H9 (cell line): Measurements from ENCODE around the gene ATG7. TPM values are rescaled to one million over a fixed set of nuclear protein-coding genes. Genes with fewer than 3 reads are reported as not detected.

Experiments
- DNase-seq: peaks from one replicate; pipeline ENCODE4 v3.0.0-alpha.2; 2017
- H2AFZ ChIP-seq: one replicate; pipeline ENCODE4 v1.6.1; 2013; ENCODE audit warnings: mild to moderate bottlenecking, low read length, control low read depth, moderate library complexity
- H2AK5ac ChIP-seq: 2 replicates; pipeline ENCODE4 v1.6.1; 2013; ENCODE audit warnings: low read length, control low read depth, mixed read lengths; ENCODE audit not compliant: insufficient read length
- H2BK120ac ChIP-seq: one replicate; pipeline ENCODE4 v1.6.1; 2013; ENCODE audit warnings: low read depth, mild to moderate bottlenecking, low read length, control low read depth, inconsistent platforms; ENCODE audit not compliant: poor library complexity, severe bottlenecking
- H2BK12ac ChIP-seq: 2 replicates; pipeline ENCODE4 v1.6.1; 2013; ENCODE audit warnings: low read length, control low read depth, mixed read lengths, low read depth; ENCODE audit not compliant: insufficient read length
- H2BK15ac ChIP-seq: 2 replicates; pipeline ENCODE4 v1.6.1; 2013; ENCODE audit warnings: low read depth, low read length, control low read depth
- H2BK20ac ChIP-seq: one replicate; pipeline ENCODE4 v1.6.1; 2013; ENCODE audit warnings: low read depth, mild to moderate bottlenecking, low read length, control low read depth, inconsistent platforms; ENCODE audit not compliant: poor library complexity, severe bottlenecking
- H2BK5ac ChIP-seq: 2 replicates; pipeline ENCODE4 v1.6.1; 2013; ENCODE audit warnings: low read length, control low read depth, mixed read lengths; ENCODE audit not compliant: insufficient read length
- H3K14ac ChIP-seq: 2 replicates; pipeline ENCODE4 v1.6.1; 2013; ENCODE audit warnings: low read length, control low read depth; ENCODE audit not compliant: insufficient read depth
- H3K18ac ChIP-seq: 2 replicates; pipeline ENCODE4 v1.6.1; 2013; ENCODE audit warnings: low read depth, mild to moderate bottlenecking, mixed read lengths, low read length, control low read depth; ENCODE audit not compliant: insufficient read length
- H3K23ac ChIP-seq: 2 replicates; pipeline ENCODE4 v1.6.1; 2013; ENCODE audit warnings: low read length, control low read depth, mixed read lengths, low read depth; ENCODE audit not compliant: insufficient read length
- H3K23me2 ChIP-seq: 2 replicates; pipeline ENCODE4 v1.6.1; 2013; ENCODE audit warnings: low read depth, mild to moderate bottlenecking, mixed read lengths, low read length, control low read depth; ENCODE audit not compliant: insufficient read length, poor library complexity, severe bottlenecking
- H3K27ac ChIP-seq: 2 replicates; pipeline ENCODE4 v1.5.1; 2013; ENCODE audit warnings: low read length, control low read depth, mixed read lengths, low read depth; ENCODE audit not compliant: insufficient read length
- H3K27me3 ChIP-seq: 2 replicates; pipeline ENCODE4 v1.6.1; 2013; ENCODE audit warnings: low read length, control low read depth, inconsistent platforms; ENCODE audit not compliant: insufficient read depth
- H3K4ac ChIP-seq: 2 replicates; pipeline ENCODE4 v1.6.1; 2013; ENCODE audit warnings: low read depth, mild to moderate bottlenecking, control low read depth, inconsistent platforms, low read length, moderate library complexity
- H3K4me1 ChIP-seq: 2 replicates; pipeline ENCODE4 v1.6.1; 2013; ENCODE audit warnings: low read length, control low read depth, inconsistent platforms; ENCODE audit not compliant: insufficient read depth
- H3K4me2 ChIP-seq: 2 replicates; pipeline ENCODE4 v1.6.1; 2013; ENCODE audit warnings: low read length, control low read depth, mixed read lengths; ENCODE audit not compliant: insufficient read length, insufficient read depth
- H3K56ac ChIP-seq: 2 replicates; pipeline ENCODE4 v1.6.1; 2013; ENCODE audit warnings: low read depth, mild to moderate bottlenecking, mixed read lengths, low read length, control low read depth; ENCODE audit not compliant: insufficient read length
- H3K79me1 ChIP-seq: 2 replicates; pipeline ENCODE4 v1.6.1; 2013; ENCODE audit warnings: low read depth, mild to moderate bottlenecking, moderate library complexity, low read length, control low read depth, inconsistent platforms; ENCODE audit not compliant: insufficient read depth, poor library complexity, severe bottlenecking
- H3K79me2 ChIP-seq: 2 replicates; pipeline ENCODE4 v1.6.1; 2013; ENCODE audit warnings: low read length, control low read depth, inconsistent platforms; ENCODE audit not compliant: insufficient read depth
- H3K9ac ChIP-seq: 2 replicates; pipeline ENCODE4 v1.6.1; 2013; ENCODE audit warnings: low read length, control low read depth, mixed read lengths; ENCODE audit not compliant: insufficient read length; ENCODE audit errors: extremely low read depth
- H3K9me3 ChIP-seq: one replicate; pipeline ENCODE4 v1.6.1; 2013; ENCODE audit warnings: low read depth, low read length, inconsistent platforms; ENCODE audit not compliant: control insufficient read depth
- H3T11ph ChIP-seq: one replicate; pipeline ENCODE4 v1.6.1; 2013; ENCODE audit warnings: mild to moderate bottlenecking, low read length, control low read depth, inconsistent platforms
- H4K20me1 ChIP-seq: one replicate; pipeline ENCODE4 v1.6.1; 2013; ENCODE audit not compliant: control insufficient read depth, insufficient read length, insufficient read depth
- H4K5ac ChIP-seq: 2 replicates; pipeline ENCODE4 v1.6.1; 2013; ENCODE audit warnings: low read depth, mild to moderate bottlenecking, mixed read lengths, low read length, control low read depth; ENCODE audit not compliant: insufficient read length
- H4K8ac ChIP-seq: replicated peaks from 2 replicates; pipeline ENCODE4 v1.6.1; 2013; ENCODE audit warnings: low read length, control low read depth, mixed read lengths, low read depth; ENCODE audit not compliant: insufficient read length
- H4K91ac ChIP-seq: 2 replicates; pipeline ENCODE4 v1.6.1; 2013; ENCODE audit warnings: low read depth, mild to moderate bottlenecking, moderate library complexity, mixed read lengths, low read length, control low read depth; ENCODE audit not compliant: insufficient read length
- H3K27ac Mint-ChIP-seq, 3 experiments: 2 replicates in 2 of 3; 3 replicates in 1 of 3; pipeline ENCODE4 v1.8.0; 2020 to 2021; ENCODE audit warnings: mixed read lengths in 3 of 3, mild to moderate bottlenecking in 1 of 3, moderate library complexity in 1 of 3
- H3K27me3 Mint-ChIP-seq: 2 replicates; pipeline ENCODE4 v1.8.0; 2021; ENCODE audit warnings: low read depth, mild to moderate bottlenecking, moderate library complexity, mixed read lengths
- H3K36me3 Mint-ChIP-seq, 3 experiments: 2 replicates in 2 of 3; 3 replicates in 1 of 3; pipeline ENCODE4 v1.8.0; 2020 to 2021; ENCODE audit warnings: low read depth in 3 of 3, mixed read lengths in 3 of 3; ENCODE audit not compliant: insufficient read depth in 1 of 3
- H3K4me1 Mint-ChIP-seq, 2 experiments: 2 replicates each; pipeline ENCODE4 v1.8.0; 2020; ENCODE audit warnings: mixed read lengths in 2 of 2
- H3K4me3 Mint-ChIP-seq, 2 experiments: 2 replicates in 1 of 2; 3 replicates in 1 of 2; pipeline ENCODE4 v1.8.0; 2020 to 2021; ENCODE audit warnings: mild to moderate bottlenecking in 2 of 2, mixed read lengths in 2 of 2, moderate library complexity in 1 of 2
- H3K9me3 Mint-ChIP-seq, 2 experiments: 2 replicates in 1 of 2; 3 replicates in 1 of 2; pipeline ENCODE4 v1.8.0; 2020; ENCODE audit warnings: mild to moderate bottlenecking in 2 of 2, mixed read lengths in 2 of 2, moderate library complexity in 1 of 2
- WGBS: extraction: QIAGEN DNeasy Blood & Tissue Kit; methylation state at CpG from one replicate; pipeline ENCODE4 v1.1.7; 2013; ENCODE audit warnings: missing lambda C conversion rate, low lambda C conversion rate, mixed read lengths; ENCODE audit not compliant: insufficient read length; ENCODE audit errors: extremely low coverage; 5-methylcytosine and 5-hydroxymethylcytosine counted together
- total RNA-seq: library from RNA; stranded (reverse); gene quantifications from 2 replicates; pipeline ENCODE4 v1.2.1, GENCODE V29; 2021
- TF ChIP-seq, protein P1 (sequence below): fragments of 200-600 bp; sonication (generic); conservative IDR thresholded peaks from 3 replicates; pipeline ENCODE4 v1.8.0; 2021; ENCODE audit warnings: antibody characterized with exemption, mild to moderate bottlenecking

ATG7 gene
- total RNA-seq, 1 experiment from 2014 or later, result 17.9 TPM

GRCh38 chr3:11310258-11310657 lies 38.1 kb downstream of the ATG7 start:
- DNase-seq, result no peak
- WGBS, result no CpG with 5 or more reads among the region's 5 CpGs
- Histone ChIP-seq H3K9ac (no peak overlapping the region), H3K56ac (no peak overlapping the region), H3T11ph (no peak overlapping the region), H3K18ac (no peak overlapping the region), H2BK15ac (no peak overlapping the region), H4K20me1 (no peaks in the 10 kb centered on the region), H3K4ac (no peak overlapping the region), H3K23me2 (no peaks in the 10 kb centered on the region), H3K27me3 (no peaks in the 10 kb centered on the region), H2BK20ac (no peak overlapping the region), H2AK5ac (no peak overlapping the region), H2BK120ac (no peak overlapping the region), H2AFZ (no peak overlapping the region), H3K23ac (no peak overlapping the region), H4K8ac (no peak overlapping the region), H3K27ac (no peak overlapping the region), H3K79me1 (no peaks in the 10 kb centered on the region), H2BK12ac (no peak overlapping the region), H4K5ac (no peak overlapping the region), H4K91ac (no peak overlapping the region), H3K79me2 (no peaks in the 10 kb centered on the region), H3K4me2 (no peak overlapping the region), H2BK5ac (no peak overlapping the region), H3K4me1 (no peaks in the 10 kb centered on the region), H3K14ac (no peak overlapping the region), H3K9me3 (no peaks in the 10 kb centered on the region)
- Mint-ChIP-seq H3K4me3 (no peak overlapping the region), H3K9me3 (no peaks in the 10 kb centered on the region), H3K4me1 (no peaks in the 10 kb centered on the region), H3K27ac (no peak overlapping the region), H3K27me3 (no peaks in the 10 kb centered on the region), H3K36me3 (peaks cover 2 to 33% (median 24%) of the 10 kb centered on the region in 3 experiments; a peak in 5 of 7 replicates)
- TF ChIP-seq, protein P1, sequence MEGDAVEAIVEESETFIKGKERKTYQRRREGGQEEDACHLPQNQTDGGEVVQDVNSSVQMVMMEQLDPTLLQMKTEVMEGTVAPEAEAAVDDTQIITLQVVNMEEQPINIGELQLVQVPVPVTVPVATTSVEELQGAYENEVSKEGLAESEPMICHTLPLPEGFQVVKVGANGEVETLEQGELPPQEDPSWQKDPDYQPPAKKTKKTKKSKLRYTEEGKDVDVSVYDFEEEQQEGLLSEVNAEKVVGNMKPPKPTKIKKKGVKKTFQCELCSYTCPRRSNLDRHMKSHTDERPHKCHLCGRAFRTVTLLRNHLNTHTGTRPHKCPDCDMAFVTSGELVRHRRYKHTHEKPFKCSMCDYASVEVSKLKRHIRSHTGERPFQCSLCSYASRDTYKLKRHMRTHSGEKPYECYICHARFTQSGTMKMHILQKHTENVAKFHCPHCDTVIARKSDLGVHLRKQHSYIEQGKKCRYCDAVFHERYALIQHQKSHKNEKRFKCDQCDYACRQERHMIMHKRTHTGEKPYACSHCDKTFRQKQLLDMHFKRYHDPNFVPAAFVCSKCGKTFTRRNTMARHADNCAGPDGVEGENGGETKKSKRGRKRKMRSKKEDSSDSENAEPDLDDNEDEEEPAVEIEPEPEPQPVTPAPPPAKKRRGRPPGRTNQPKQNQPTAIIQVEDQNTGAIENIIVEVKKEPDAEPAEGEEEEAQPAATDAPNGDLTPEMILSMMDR, result no peak
